ENCODE measurements around the gene CUBN. TPM values are rescaled to one million over a fixed set of nuclear protein-coding genes. Genes with fewer than 3 reads are reported as not detected.

CUBN gene
- total RNA-seq, 4 donors from 2014 or later: 0.27 to 3.6 (median 0.96) TPM

DNA sequence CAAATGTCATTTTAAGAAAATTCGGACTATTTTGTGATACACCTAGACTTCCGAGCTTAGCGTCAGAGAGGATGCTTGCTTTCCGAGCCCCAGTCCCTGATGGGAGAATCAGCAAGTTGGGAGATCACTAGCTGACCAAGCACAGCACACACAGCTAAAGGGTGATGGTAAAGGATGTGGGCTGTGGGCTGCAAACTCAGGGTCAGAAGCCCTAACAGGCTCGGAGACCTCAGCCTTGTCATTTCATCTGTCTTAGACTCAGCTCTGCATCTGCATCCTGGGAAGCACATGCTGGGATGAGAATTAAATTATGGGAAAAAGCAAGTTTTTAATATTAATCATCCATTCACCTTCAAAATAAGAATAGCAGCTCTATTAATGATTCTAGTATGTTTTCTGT lies 3.3 kb downstream of the CUBN start:
- H3K36me3 ChIP-seq: no peaks in the 10 kb centered on the region
- H3K27ac ChIP-seq: no peak overlapping the region
- intact Hi-C loops (cut with DNase I; ENCODE audit: low total_unique reads) (no loop called here), in situ Hi-C loops (cut with MboI; ENCODE audit: low sequenced_read_pairs in 4 of 4) (no loop called here)
- H3K4me1 ChIP-seq: no peaks in the 10 kb centered on the region
- H3K4me3 ChIP-seq: no peak overlapping the region
- TF ChIP-seq, protein P1, sequence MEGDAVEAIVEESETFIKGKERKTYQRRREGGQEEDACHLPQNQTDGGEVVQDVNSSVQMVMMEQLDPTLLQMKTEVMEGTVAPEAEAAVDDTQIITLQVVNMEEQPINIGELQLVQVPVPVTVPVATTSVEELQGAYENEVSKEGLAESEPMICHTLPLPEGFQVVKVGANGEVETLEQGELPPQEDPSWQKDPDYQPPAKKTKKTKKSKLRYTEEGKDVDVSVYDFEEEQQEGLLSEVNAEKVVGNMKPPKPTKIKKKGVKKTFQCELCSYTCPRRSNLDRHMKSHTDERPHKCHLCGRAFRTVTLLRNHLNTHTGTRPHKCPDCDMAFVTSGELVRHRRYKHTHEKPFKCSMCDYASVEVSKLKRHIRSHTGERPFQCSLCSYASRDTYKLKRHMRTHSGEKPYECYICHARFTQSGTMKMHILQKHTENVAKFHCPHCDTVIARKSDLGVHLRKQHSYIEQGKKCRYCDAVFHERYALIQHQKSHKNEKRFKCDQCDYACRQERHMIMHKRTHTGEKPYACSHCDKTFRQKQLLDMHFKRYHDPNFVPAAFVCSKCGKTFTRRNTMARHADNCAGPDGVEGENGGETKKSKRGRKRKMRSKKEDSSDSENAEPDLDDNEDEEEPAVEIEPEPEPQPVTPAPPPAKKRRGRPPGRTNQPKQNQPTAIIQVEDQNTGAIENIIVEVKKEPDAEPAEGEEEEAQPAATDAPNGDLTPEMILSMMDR (IDR thresholded peaks at IDR 0.05 in 4 of 5, conservative IDR thresholded peaks at IDR 0.05 in 1 of 5): no peak
- TF ChIP-seq POLR2A (IDR thresholded peaks at IDR 0.05): no peak
- H3K27me3 ChIP-seq: no peaks in the 10 kb centered on the region
- ATAC-seq: no peak
- no peaks in the 10 kb centered on the region for H3K9me3 ChIP-seq
- no peak for DNase-seq

DNA sequence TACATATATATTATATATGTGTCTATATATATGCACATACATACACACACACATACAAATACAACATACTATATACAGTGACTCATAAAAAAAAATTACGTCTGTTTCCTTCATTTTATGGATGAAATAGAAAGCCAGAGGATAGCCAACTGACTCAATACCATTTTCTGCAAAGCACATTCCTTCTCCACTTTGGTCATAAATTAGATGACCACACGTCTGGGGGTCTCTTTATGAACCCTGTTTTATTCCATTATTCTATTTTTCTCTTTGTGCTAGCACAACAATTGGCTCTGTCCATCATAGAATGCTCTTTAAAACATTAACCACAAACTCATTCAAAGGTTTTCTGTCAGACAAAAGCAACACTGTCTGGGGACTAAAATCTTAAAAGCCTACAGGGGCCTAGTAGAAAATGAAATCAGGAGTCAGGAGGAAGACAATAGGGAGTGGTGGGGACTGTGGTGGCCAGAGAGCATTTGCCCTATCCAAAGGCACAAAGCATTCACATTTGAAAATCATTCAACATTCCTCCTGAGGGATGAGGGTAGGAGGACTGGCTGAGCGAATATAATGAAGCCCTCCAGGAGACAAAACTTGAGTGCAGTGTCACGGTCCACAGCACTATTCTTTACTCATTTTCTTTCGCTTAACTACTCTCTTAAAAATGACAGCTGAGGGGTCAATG lies 4.3 kb downstream of the CUBN start:
- Histone ChIP-seq H3K4me3 (no peak overlapping the region), H3K4me1 (no peaks in the 10 kb centered on the region), H3K27ac (no peak overlapping the region), H3K9me3 (no peaks in the 10 kb centered on the region), H3K27me3 (no peaks in the 10 kb centered on the region), H3K36me3 (no peaks in the 10 kb centered on the region)
- TF ChIP-seq, protein P1 (IDR thresholded peaks at IDR 0.05 in 4 of 5, conservative IDR thresholded peaks at IDR 0.05 in 1 of 5): no peak
- TF ChIP-seq POLR2A (IDR thresholded peaks at IDR 0.05): no peak
- no peak for ATAC-seq
- DNase-seq: no peak
- intact Hi-C loops (cut with DNase I; ENCODE audit: low total_unique reads) (no loop called here), in situ Hi-C loops (cut with MboI; ENCODE audit: low sequenced_read_pairs in 4 of 4) (no loop called here)

DNA sequence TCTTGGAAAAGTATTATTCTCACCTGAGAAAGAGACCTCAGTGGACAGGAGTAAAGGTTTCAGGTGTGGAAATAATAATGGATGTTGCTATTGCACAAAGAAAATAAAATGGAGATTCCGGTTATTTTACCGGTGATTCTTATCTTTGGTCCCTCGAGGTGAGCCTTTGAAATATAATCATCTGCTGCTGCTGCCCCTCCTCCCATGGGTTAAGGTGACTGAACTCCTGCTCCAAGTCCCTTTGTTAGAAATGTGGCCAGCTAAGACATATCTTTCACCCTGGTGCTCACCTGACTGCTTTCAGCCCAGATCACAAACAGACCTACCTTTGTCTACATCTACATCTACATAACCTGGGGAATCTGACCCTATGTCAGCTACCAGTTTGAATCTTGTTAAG lies 5.7 kb downstream of the CUBN start:
- ATAC-seq: no peak
- intact Hi-C loops (cut with DNase I; ENCODE audit: low total_unique reads): no loop called here
- H3K27me3 ChIP-seq: no peaks in the 10 kb centered on the region
- in situ Hi-C loops (cut with MboI; ENCODE audit: low sequenced_read_pairs in 4 of 4): no loop called here
- no peaks in the 10 kb centered on the region for H3K9me3 ChIP-seq
- H3K4me1 ChIP-seq: no peaks in the 10 kb centered on the region
- no peak overlapping the region for H3K4me3 ChIP-seq
- no peak overlapping the region for H3K27ac ChIP-seq
- no peak for TF ChIP-seq POLR2A (IDR thresholded peaks at IDR 0.05)
- TF ChIP-seq, protein P1 (IDR thresholded peaks at IDR 0.05 in 4 of 5, conservative IDR thresholded peaks at IDR 0.05 in 1 of 5): no peak
- H3K36me3 ChIP-seq: no peaks in the 10 kb centered on the region
- no peak for DNase-seq

DNA sequence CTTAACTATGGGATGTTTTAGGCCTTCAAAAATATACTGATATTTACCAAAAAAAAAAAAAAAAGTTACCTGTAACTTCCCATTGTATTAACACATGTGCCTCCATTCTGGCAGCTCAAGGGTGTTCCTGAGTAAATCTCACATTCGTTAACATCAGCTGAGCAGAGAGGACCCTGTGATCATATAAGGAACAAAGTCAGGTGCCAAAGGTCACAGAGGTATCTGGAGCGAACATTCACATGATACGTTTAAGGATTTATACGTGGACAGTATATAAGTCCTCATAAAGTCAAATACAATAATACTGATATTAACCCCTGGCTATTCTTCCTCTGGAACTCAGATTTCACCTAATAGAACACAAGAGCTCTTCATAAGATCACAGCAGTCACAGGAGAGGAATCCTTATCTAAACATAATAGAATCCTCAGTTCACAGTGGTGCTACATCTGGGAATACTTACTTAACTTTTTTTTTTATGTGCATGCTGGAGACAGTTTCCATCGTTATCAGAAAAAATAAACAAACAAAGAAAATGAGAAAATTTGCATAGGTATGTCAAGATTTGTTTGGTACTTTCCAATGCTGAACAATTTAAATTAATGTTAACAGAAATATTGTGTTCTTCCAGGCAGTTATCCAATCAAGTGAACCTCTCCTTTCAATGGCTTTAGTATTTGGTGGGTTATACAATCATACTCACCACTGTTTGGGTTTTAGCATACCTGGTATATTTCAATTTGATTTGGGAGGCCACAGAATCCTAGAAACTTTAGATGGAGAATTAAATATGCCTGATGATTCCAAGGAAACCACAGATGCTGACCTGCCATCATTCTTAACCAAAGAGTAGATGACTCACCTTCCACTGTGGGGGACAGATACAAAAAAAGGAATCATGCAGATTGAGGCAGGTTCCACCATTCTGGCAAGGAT lies 6.6 kb downstream of the CUBN start:
- H3K36me3 ChIP-seq: no peaks in the 10 kb centered on the region

More for the DNA sequence above, 6.6 kb downstream of the CUBN start:
- Histone ChIP-seq H3K4me3 (no peak overlapping the region), H3K27ac (no peak overlapping the region), H3K27me3 (no peaks in the 10 kb centered on the region), H3K4me1 (no peaks in the 10 kb centered on the region), H3K9me3 (no peaks in the 10 kb centered on the region)
- TF ChIP-seq, protein P1 (IDR thresholded peaks at IDR 0.05 in 4 of 5, conservative IDR thresholded peaks at IDR 0.05 in 1 of 5): no peak
- TF ChIP-seq POLR2A (IDR thresholded peaks at IDR 0.05): no peak
- ATAC-seq: no peak
- in situ Hi-C loops (cut with MboI; ENCODE audit: low sequenced_read_pairs in 4 of 4) (no loop called here), intact Hi-C loops (cut with DNase I; ENCODE audit: low total_unique reads) (no loop called here)
- no peak for DNase-seq

Data from gastrocnemius medialis (tissue), 4 donors.